Activated naive CD8-positive, alpha-beta T cell treated with anti-CD3 and anti-CD28 coated beads for 36 hours (primary cell): ENCODE measurements around the gene FTO. TPM values are rescaled to one million over a fixed set of nuclear protein-coding genes. Genes with fewer than 3 reads are reported as not detected.
"Not testable (repeated sequence)": the region's sequence is repeated elsewhere in the genome, so short reads cannot be mapped to it uniquely, and the experiment has no call there.

Experiments
- DNase-seq: peaks from one replicate; pipeline ENCODE4 v3.0.0; 2021
- H3K27ac Mint-ChIP-seq: one replicate; pipeline ENCODE4 v1.8.0; 2022; ENCODE audit warnings: mild to moderate bottlenecking, moderate library complexity, mixed read lengths
- H3K27me3 Mint-ChIP-seq: one replicate; pipeline ENCODE4 v1.8.0; 2022; ENCODE audit warnings: mild to moderate bottlenecking, mixed read lengths
- H3K36me3 Mint-ChIP-seq: one replicate; pipeline ENCODE4 v1.8.0; 2021; ENCODE audit warnings: mild to moderate bottlenecking, mixed read lengths
- H3K4me1 Mint-ChIP-seq: one replicate; pipeline ENCODE4 v1.8.0; 2021; ENCODE audit warnings: mixed read lengths
- H3K4me3 Mint-ChIP-seq: one replicate; pipeline ENCODE4 v1.8.0; 2022; ENCODE audit warnings: mild to moderate bottlenecking, moderate library complexity, mixed read lengths
- H3K9me3 Mint-ChIP-seq: one replicate; pipeline ENCODE4 v1.8.0; 2022; ENCODE audit warnings: mixed read lengths
- total RNA-seq, 2 experiments: library from RNA; stranded (reverse); gene quantifications; one replicate each; pipeline ENCODE4 v1.2.3, GENCODE V29; 2021

FTO gene
- total RNA-seq, 2 experiments from 2014 or later: 51.1 to 52.7 TPM

DNA sequence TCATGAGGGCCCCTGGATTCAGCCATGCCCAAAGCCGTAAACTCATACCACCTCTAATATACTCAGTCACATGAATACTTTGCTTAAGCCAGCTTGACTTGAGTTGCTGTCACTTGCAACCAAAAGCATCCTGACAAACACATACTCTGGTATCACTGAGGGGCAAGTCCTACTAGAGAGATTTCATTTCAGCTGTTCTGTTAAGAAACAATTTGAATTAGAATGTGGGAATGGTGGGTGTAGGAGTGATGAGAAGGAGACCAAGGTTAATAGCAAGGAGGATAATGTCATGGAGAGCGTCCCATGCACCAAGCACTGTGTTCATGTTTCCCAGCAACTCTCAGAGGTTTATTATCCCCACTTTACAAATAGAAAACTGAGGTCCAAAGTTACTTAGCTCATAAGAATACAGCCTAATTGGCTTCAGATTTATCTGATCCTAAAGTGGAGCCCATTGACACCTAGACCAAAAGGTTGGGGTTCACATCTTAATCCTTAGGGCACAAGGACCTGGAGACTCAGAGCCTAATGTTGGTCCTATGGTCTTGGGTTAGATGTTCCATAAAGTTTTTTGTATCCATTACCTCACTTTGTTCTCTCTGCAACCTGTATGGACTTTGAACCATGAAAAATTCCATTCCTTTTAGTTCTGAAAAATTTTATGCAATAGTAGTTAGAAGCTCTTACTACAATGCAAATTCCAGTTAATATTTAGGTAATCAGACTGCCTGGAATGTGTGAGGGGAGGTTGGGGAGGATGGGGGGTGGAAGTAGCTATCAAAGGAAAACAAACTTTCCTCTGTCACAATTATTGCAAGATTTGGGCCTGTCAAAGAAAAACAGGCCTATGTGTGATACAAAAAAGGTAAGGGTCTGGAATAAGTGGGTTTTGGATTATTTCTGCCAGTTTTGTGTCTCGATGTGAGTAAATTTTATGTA, 476.7 kb downstream of the FTO start:
- peaks cover 4% of the 10 kb centered on the region for H3K9me3 Mint-ChIP-seq
- no peak overlapping the region for H3K27ac Mint-ChIP-seq
- no peak overlapping the region for H3K4me3 Mint-ChIP-seq
- DNase-seq: no peak
- H3K4me1 Mint-ChIP-seq: no peaks in the 10 kb centered on the region
- peaks cover 19% of the 10 kb centered on the region for H3K27me3 Mint-ChIP-seq
- H3K36me3 Mint-ChIP-seq: no peaks in the 10 kb centered on the region

DNA sequence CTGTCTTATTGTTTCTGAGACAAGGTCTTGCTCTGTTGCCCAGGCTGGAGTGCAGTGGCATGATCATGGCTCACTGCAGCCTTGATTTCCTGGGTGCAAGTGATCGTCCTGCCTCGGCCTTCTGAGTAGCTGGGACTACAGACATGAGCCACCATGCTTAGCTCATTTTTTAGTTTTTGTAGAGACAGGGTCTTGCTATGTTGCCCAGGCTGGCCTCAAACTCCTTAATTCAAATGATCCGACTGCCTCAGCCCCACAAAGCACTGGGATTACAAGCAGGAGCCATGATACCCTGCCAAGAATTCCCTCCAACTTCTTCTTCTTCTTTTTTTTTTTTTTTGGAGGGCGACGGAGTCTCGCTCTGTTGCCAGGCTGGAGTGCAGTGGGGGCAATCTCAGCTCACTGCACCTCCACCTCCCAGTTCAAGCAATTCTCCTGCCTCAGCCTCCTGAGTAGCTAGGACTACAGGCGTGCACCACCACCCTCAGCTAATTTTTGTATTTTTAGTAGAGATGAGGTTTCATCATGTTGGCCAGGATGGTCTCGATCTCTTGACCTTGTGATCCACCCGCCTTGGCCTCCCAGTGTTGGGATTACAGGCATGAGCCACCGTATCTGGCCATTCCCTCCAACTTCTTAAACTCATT, 477.9 kb downstream of the FTO start:
- not testable (repeated sequence) for DNase-seq, H3K36me3 Mint-ChIP-seq, H3K4me1 Mint-ChIP-seq, H3K4me3 Mint-ChIP-seq, H3K9me3 Mint-ChIP-seq, H3K27ac Mint-ChIP-seq
- H3K27me3 Mint-ChIP-seq: peaks cover 14% of the 10 kb centered on the region

DNA sequence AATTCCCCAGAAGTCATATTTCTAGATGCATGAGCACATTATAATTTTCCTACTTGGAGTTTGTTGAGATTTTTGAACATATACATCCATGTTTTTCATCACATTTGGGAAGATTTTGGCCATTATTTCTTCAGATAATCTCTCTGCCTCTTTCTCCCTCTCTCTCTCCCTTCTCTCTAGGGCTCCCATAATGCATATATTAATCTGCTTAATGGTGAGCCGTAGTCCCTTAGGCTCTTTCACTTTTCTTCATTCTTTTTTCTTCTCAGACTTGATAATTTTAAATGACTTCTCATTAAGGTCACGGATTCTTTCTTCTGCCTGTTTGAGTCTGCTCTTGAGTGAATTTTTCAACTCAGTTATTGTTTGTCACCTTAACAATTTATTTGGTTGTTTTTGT, 481.1 kb downstream of the FTO start:
- H3K4me3 Mint-ChIP-seq: no peak overlapping the region
- H3K4me1 Mint-ChIP-seq: no peaks in the 10 kb centered on the region
- H3K27ac Mint-ChIP-seq: no peak overlapping the region
- peaks cover 4% of the 10 kb centered on the region for H3K27me3 Mint-ChIP-seq
- H3K9me3 Mint-ChIP-seq: peaks cover 4% of the 10 kb centered on the region
- no peaks in the 10 kb centered on the region for H3K36me3 Mint-ChIP-seq
- no peak for DNase-seq

DNA sequence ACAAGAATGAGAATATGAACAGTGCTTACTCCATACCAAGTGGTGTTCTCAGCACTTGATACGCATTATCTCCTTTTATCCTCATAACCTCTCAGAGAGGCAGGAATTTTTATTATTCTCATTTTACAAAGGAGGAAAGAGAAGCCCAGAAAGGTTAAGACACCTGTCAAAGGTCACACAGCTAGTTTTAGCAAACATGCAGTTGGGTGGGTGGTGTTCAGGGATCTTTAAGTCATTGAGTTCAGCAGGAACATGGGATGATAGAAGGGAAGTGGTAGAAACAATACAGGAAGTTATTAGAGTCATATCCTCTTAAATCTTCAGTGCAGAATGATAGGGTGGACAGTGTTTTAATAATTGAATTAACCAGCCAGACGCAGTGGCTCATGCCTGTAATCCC, 487.2 kb downstream of the FTO start:
- Mint-ChIP-seq H3K4me3 (no peak overlapping the region), H3K27me3 (peaks cover 2% of the 10 kb centered on the region), H3K27ac (no peak overlapping the region), H3K4me1 (no peaks in the 10 kb centered on the region), H3K36me3 (no peaks in the 10 kb centered on the region), H3K9me3 (peaks cover 3% of the 10 kb centered on the region)
- no peak for DNase-seq

DNA sequence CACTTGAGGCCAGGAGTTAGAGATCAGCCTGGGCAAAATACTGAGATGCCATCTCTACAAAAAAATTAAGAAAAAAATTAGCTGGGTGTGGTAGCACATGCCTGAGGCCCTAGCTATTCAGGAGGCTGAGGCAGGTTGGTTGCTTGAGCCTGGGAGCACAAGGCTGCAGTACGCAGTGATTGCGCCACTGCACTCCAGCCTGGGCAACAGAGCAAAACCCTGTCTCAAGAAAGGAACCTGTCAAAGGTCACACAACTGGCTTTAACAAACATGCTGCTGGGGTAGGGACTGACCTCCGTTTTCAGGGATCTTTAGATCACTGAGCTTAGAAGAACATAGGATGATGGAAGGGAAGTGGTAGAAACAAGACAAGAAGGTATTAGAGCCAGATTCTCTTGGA, 487.6 kb downstream of the FTO start:
- no peak for DNase-seq
- no peaks in the 10 kb centered on the region for H3K36me3 Mint-ChIP-seq
- H3K4me1 Mint-ChIP-seq: no peaks in the 10 kb centered on the region
- no peak overlapping the region for H3K27ac Mint-ChIP-seq
- H3K4me3 Mint-ChIP-seq: no peak overlapping the region
- H3K9me3 Mint-ChIP-seq: peaks cover 3% of the 10 kb centered on the region
- no peaks in the 10 kb centered on the region for H3K27me3 Mint-ChIP-seq

DNA sequence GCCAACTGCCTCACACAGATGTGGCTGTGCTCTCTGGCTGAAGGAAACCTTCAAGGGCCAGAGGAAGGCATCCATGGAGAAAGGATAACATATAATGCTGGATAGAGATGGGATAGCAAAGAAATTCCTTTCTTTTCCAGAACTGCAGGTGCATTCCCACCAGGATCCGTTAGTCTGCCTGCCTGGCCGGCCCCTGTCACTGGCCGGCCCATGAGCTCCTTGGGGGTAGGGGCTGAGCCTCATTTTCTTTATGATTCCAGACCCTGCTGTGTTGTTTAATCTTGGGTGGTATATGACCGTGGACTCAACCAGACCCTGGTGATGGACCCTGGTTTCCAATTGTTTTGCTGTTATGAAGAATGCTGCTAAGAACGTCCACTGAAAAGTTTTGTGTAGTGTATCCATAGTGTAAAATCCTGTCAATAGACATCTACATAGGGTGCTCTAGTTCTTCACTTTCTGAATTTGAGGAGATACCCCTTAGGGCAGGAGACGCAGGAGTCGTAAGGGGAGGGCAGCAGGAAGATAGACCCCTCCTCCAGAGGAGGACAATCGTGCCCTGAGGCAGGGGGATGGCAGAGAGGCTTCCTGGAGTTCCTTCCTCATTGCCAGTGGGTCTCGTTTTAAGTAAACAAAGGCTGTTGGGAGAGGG, 489.2 kb downstream of the FTO start:
- no peak overlapping the region for H3K4me3 Mint-ChIP-seq
- no peaks in the 10 kb centered on the region for H3K36me3 Mint-ChIP-seq
- DNase-seq: no peak
- H3K27ac Mint-ChIP-seq: no peak overlapping the region
- no peaks in the 10 kb centered on the region for H3K27me3 Mint-ChIP-seq
- H3K4me1 Mint-ChIP-seq: no peaks in the 10 kb centered on the region
- peaks cover 3% of the 10 kb centered on the region for H3K9me3 Mint-ChIP-seq

DNA sequence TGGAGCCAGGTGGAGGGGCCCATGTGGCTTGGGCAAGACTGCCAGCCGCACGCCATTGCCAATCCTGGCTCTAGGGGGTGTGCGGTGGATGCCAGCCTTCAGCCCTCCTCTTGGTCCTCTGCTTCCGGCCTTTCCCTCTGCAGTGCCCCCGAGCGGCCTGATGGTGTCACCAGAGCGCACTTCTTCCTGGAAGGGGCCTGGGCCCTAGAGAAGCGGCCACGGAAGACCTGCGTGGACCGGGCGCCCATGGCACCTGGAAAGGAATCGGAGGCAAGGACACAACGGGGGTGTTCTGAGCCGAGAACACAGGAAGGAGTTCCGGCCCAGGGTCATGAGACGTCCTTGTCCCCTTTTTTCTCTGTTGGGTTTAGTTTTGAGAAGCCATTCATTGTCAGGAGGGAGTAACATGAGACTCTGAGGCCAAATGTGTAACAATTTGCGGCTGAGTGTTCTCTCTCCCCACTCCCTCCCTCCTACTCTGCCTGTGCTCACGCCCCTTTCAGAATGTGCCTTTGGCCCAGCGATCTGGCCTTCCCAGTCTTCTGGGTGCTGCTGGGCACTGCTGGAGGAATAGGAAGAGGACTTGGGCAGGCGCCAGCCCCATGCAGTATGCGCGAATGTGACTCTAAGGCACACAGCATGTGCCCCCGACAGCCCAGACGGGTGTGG, 489.8 kb downstream of the FTO start:
- no peaks in the 10 kb centered on the region for H3K27me3 Mint-ChIP-seq
- H3K36me3 Mint-ChIP-seq: no peaks in the 10 kb centered on the region
- no peak overlapping the region for H3K27ac Mint-ChIP-seq
- no peaks in the 10 kb centered on the region for H3K4me1 Mint-ChIP-seq
- H3K9me3 Mint-ChIP-seq: peaks cover 3% of the 10 kb centered on the region
- DNase-seq: peak; percentile 48
- no peak overlapping the region for H3K4me3 Mint-ChIP-seq

DNA sequence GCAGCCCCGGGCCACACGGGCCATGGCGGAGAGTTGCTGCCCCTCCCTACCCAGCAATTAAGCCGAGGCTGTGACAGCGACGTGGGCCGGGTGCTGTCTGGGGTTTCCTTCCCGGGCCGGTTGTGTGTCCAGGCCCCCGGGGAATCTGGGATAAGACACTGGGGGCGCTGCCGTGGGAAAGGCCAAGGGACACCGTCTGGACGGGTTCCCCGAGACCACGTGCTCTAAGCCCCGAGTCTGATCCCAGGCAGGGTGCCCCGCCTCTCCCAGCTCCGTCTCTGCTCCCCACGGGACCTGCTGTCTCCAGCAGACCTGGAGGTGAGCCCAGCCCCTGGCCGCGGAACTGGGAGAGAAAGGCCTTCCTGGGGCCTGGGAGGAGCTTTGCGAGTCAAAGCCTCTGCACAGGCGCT, 490.4 kb downstream of the FTO start:
- Mint-ChIP-seq H3K27me3 (no peaks in the 10 kb centered on the region), H3K4me1 (no peaks in the 10 kb centered on the region), H3K9me3 (peaks cover 3% of the 10 kb centered on the region), H3K4me3 (no peak overlapping the region), H3K27ac (no peak overlapping the region), H3K36me3 (no peaks in the 10 kb centered on the region)
- no peak for DNase-seq

DNA sequence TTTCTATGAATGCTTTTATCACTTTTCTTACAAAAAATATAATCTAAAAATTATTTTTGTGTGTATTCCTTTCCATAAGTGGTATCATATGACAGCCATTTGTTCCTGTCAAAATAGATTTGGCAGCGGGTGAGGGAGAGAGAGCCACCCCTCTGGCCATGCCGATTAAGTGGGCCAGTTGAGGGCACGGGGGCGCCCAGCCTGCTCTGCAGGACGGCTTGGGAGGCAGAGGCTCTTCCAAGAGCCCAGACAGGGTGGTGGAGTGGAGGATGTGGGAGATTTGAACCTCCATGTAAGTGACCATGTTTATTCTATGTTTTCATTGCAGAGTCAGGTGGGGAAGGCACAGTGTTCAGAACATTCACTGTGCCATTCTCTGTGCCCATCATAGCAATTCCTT, 493.8 kb downstream of the FTO start:
- Mint-ChIP-seq H3K27me3 (no peaks in the 10 kb centered on the region), H3K4me1 (no peaks in the 10 kb centered on the region), H3K9me3 (no peaks in the 10 kb centered on the region), H3K27ac (no peak overlapping the region), H3K4me3 (no peak overlapping the region), H3K36me3 (peaks cover 2% of the 10 kb centered on the region)
- no peak for DNase-seq

DNA sequence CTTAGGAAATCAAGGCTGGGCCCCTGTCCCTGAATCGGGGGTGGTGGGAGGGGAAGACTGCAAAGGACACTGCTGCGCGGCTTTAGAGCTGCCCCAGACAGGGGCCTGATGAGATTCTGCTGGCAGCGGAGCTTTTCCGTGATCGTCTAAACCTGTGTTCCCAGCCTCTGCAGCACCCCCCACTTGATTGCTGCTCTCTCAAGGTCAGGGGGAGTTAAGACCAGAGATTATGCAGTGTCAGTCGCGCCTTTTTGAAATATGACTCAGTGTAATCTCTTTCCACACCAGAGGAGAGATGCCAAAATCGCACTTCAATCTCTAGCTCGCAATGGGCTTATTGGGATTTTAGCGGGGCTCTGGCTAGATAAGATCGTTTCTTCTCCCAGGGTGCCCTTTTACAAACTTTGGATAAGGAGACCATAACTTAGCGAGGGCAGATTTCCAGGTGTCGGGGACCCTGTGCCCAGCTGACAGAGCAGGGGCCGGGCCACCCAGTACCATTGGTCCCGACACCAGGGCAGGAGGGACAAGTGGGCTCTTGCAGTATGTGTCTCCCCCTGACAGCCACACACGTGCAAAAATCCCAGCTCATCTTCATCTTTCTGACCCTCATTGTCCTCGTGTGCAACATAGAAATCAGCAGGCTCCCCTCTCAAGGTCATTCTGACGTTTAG, 495.7 kb downstream of the FTO start:
- Mint-ChIP-seq H3K27ac (no peak overlapping the region), H3K36me3 (peaks cover 2% of the 10 kb centered on the region), H3K9me3 (no peaks in the 10 kb centered on the region), H3K4me1 (no peaks in the 10 kb centered on the region), H3K4me3 (no peak overlapping the region), H3K27me3 (no peaks in the 10 kb centered on the region)
- no peak for DNase-seq

DNA sequence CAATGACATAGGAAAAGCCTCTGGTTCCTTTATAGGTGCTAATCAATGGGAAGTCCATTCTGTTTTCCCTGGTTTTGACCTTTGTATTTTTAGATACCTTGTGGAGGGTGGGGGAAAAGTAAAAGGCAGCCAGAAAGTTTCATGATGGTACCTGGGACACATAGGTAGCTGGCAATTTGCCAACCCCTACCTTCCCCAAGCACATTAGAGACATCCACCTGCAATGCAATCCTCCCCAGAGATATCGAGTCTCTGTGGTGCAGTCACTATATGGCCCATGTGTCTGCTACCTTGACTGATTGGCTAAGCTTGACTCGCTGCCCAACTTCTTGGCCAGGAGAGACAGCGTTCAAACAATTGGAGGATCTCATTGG, 496.2 kb downstream of the FTO start:
- no peaks in the 10 kb centered on the region for H3K9me3 Mint-ChIP-seq

DNA sequence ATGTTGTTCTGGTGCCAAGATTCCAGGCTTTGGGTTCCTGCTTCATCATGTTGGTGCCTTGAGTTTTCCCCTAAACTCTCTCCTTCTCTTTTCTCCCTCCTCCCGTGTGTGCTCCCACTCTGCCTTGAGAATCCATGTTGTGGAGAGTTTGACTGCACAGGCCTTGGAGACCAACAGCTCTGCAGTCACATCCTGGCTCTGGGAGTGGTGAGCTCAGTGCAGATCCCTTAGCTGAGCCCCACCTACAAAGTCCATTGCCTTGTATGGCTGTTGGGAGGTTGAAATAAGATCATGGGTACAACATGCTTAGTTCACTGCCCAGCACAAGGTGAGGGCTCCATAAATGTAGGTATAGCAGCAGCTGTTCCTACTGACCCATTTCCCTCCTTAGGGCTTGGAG, 496.8 kb downstream of the FTO start:
- Mint-ChIP-seq H3K9me3 (no peaks in the 10 kb centered on the region), H3K27ac (no peak overlapping the region), H3K36me3 (peaks cover 2% of the 10 kb centered on the region), H3K27me3 (no peaks in the 10 kb centered on the region), H3K4me1 (no peaks in the 10 kb centered on the region), H3K4me3 (no peak overlapping the region)
- DNase-seq: no peak

More for the DNA sequence above, 496.2 kb downstream of the FTO start:
- Mint-ChIP-seq H3K36me3 (peaks cover 2% of the 10 kb centered on the region), H3K27ac (no peak overlapping the region), H3K4me1 (no peaks in the 10 kb centered on the region), H3K27me3 (no peaks in the 10 kb centered on the region), H3K4me3 (no peak overlapping the region)
- DNase-seq: no peak

DNA sequence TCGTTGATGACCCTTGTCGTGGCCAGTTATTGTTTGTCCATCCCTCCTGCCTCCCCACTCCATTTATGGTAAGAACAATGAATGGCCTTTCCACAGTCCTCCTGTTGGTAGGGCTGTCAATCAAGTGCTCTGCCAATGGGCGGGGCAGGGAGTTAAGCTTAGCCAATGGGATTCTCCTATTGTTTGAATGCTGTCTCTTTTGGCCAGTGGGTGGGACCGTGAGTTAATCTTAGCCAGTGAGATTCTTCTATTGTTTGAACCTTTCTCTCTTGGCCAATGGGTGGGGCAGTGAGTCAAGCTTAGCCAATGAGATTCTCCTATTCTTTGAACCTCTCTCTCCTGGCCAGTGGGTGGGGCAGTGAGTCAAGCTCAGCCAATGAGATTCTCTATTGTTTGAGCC, 497.2 kb downstream of the FTO start:
- DNase-seq: no peak
- no peaks in the 10 kb centered on the region for H3K9me3 Mint-ChIP-seq
- H3K4me1 Mint-ChIP-seq: no peaks in the 10 kb centered on the region
- peaks cover 2% of the 10 kb centered on the region for H3K36me3 Mint-ChIP-seq
- H3K27ac Mint-ChIP-seq: no peak overlapping the region
- no peaks in the 10 kb centered on the region for H3K27me3 Mint-ChIP-seq
- no peak overlapping the region for H3K4me3 Mint-ChIP-seq
